GM21825 (cell line): ENCODE data around the gene BMP5.

Experiments used
- ATAC-seq: cut with Tn5 transposase; IDR thresholded peaks from one replicate; pipeline ENCODE4 v1.9.1; 2021; ENCODE audit warnings: mild to moderate bottlenecking, moderate library complexity; ENCODE audit not compliant: unreplicated experiment

The BMP5 gene

GRCh38 chr6:55726144-55726543 lies 149.2 kb downstream of the BMP5 start:
- no peak for ATAC-seq

GRCh38 chr6:55714831-55715230 lies 160.6 kb downstream of the BMP5 start:
- ATAC-seq: no peak

- ATAC-seq: no peak
These were observed 162.0 kb downstream of the BMP5 start for GRCh38 chr6:55713436-55713835.

GRCh38 chr6:55708711-55709110 lies 166.7 kb downstream of the BMP5 start:
- ATAC-seq: no peak

GRCh38 chr6:55705451-55706440 lies 169.6 kb downstream of the BMP5 start:
- ATAC-seq: no peak

GRCh38 chr6:55704421-55704820 lies 171.0 kb downstream of the BMP5 start:
- no peak for ATAC-seq
